GM19351 (cell line): ENCODE data around the gene RAD18.

Experiments used
- ATAC-seq: cut with Tn5 transposase; IDR thresholded peaks from one replicate; pipeline ENCODE4 v1.9.1; 2021; ENCODE audit warnings: mild to moderate bottlenecking, moderate library complexity; ENCODE audit not compliant: unreplicated experiment

The RAD18 gene

DNA sequence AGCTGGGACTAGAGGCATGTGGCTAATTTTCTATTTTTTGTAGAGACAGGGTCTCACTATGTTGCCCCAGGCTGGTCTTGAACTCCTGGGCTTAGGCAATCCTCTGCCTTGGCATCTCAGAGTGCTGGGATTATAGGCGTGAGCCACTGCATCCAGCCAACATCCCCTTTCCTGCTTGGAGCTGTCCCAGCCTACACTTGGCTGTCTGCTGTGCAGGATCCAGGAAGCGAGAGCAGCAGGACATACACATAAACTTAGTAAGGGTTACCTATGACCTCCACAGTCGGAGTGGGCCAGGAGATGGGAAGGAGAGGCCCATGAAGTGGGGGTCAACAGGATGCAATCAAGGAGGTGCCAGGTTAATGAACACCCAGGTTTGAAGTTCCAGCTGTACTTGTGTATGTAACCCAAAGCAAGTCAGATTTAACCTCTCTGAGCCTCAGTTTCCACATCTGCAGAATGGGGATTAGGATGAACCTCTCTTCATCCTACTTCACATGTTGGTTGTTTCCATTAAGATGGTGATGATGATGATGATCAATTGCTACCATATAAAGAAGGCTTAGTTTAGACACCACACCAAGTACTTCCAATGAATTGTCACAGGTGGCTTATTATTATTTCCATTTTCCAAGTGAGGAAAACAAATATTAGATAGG is 124.4 kb downstream of the RAD18 start:
- no peak for ATAC-seq

- no peak for ATAC-seq
Observed at GRCh38 chr3:8838234-8838633, 125.0 kb downstream of the RAD18 start.

DNA sequence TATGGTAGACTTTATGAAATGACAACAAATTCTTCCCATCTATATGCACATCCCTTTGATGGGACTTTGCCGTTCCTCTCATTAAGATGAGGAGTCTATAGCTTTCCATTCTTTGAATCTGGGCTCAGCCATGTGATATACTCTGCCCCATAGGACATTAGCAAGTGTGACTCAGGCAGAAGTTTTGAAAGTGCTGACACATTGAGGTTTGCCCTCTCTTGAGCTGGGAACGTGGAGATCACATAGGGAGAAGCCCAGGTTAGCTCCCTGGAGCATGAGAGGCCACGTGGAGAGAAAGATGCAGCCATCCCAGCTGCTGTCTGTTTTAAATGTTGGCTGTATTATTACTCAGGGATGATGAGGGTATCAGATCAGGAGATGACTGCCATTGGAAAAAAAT is 126.1 kb downstream of the RAD18 start:
- no peak for ATAC-seq

- ATAC-seq: no peak
Observed at GRCh38 chr3:8836096-8836495, 127.2 kb downstream of the RAD18 start.

GRCh38 chr3:8835385-8835784 is 127.9 kb downstream of the RAD18 start:
- ATAC-seq: no peak

- ATAC-seq: no peak
Observed at GRCh38 chr3:8834974-8835373, 128.3 kb downstream of the RAD18 start.

DNA sequence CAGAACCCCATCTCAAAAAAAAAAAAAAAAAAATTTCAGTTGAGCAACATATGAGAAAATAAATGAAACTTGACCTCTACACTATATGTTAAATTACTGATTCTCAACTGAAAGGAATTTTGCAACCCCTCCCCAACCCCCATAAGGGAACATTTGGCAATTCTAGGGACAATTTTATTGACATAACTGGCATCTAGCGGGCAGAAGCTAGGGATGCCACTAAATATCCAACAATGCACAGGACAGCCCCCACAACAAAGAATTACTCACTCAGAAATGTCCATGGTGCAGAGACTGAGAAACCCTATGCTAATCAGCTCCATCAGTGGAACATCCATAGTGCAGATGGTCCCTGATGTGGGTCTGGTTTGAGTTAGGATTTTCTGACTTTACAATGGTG is 135.6 kb downstream of the RAD18 start:
- ATAC-seq: no peak
